Esophagus squamous epithelium (tissue), 5 donors: Measurements from ENCODE around the gene ARIH2. TPM values are rescaled to one million over a fixed set of nuclear protein-coding genes. Genes with fewer than 3 reads are reported as not detected.
A peak's percentile ranks its signal among the peaks of the same experiment; 100 is the strongest.

Experiments
- DNase-seq: peaks from one replicate; lab custom pipeline; 2025; lab: John Stamatoyannopoulos, UW
- H3K27ac ChIP-seq, 4 donors: fragments of 200-600 bp; sonication (generic); one replicate each; pipeline ENCODE4 v1.5.1; 2016 to 2019; ENCODE audit warnings: mild to moderate bottlenecking in 1 of 4
- H3K27me3 ChIP-seq, 4 donors: fragments of 200-600 bp; sonication (generic); 1 replicate in 3 of 4; 2 replicates in 1 of 4; pipeline versions ENCODE4 v1.5.1 to v1.6.0; 2017 to 2021; ENCODE audit warnings: antibody characterized with exemption in 1 of 4
- H3K36me3 ChIP-seq, 3 donors: fragments of 200-600 bp; sonication (generic); one replicate each; pipeline ENCODE4 v1.5.1; 2016 to 2019
- H3K4me1 ChIP-seq, 3 donors: fragments of 200-600 bp; sonication (generic); one replicate each; pipeline ENCODE4 v1.5.1; 2017 to 2019
- H3K4me3 ChIP-seq, 4 donors: fragments of 200-600 bp; sonication (generic); 1 replicate in 3 of 4; 2 replicates in 1 of 4; pipeline ENCODE4 v1.5.1; 2016 to 2019; ENCODE audit warnings: mild to moderate bottlenecking in 2 of 4, moderate library complexity in 1 of 4
- H3K9me3 ChIP-seq, 3 donors: fragments of 200-600 bp; sonication (generic); one replicate each; pipeline ENCODE4 v1.5.1; 2016 to 2019
- POLR2A ChIP-seq, 4 donors: fragments of 450-650 bp; IDR thresholded peaks; one replicate each; pipeline ENCODE4 v1.6.1; 2017; ENCODE audit warnings: antibody characterized with exemption in 4 of 4, mild to moderate bottlenecking in 4 of 4, moderate library complexity in 3 of 4
- WGBS, 2 donors: methylation state at CpG; one replicate each; pipeline ENCODE4 v1.1.5; 2018; 5-methylcytosine and 5-hydroxymethylcytosine counted together
- intact Hi-C: fragments of 100-400 bp; cut with DNase I; formaldehyde crosslinking; loops from one replicate; pipeline ENCODE4 v1.15.0; 2022
- total RNA-seq, 4 donors: library from RNA; depleted of rRNA; stranded (reverse); fragments of >200 nt; gene quantifications; one replicate each; pipeline ENCODE4 v1.1.0, GENCODE V29; 2016
- TF ChIP-seq, protein P1 (sequence below), 6 experiments: fragments of 450-650 bp in 4 of 6; fragments of 200-600 bp in 2 of 6; sonication (generic) in 2 of 6; IDR thresholded peaks; one replicate each; pipeline ENCODE4 v1.5.1; 2016 to 2019; ENCODE audit warnings: antibody characterized with exemption in 6 of 6, mild to moderate bottlenecking in 4 of 6, moderate library complexity in 4 of 6
- donor health status: DM: yes; HTN: yes; CAD: no.

ARIH2 gene
- total RNA-seq, 4 donors from 2014 or later: 54.0 to 74.2 (median 71.3) TPM

DNA sequence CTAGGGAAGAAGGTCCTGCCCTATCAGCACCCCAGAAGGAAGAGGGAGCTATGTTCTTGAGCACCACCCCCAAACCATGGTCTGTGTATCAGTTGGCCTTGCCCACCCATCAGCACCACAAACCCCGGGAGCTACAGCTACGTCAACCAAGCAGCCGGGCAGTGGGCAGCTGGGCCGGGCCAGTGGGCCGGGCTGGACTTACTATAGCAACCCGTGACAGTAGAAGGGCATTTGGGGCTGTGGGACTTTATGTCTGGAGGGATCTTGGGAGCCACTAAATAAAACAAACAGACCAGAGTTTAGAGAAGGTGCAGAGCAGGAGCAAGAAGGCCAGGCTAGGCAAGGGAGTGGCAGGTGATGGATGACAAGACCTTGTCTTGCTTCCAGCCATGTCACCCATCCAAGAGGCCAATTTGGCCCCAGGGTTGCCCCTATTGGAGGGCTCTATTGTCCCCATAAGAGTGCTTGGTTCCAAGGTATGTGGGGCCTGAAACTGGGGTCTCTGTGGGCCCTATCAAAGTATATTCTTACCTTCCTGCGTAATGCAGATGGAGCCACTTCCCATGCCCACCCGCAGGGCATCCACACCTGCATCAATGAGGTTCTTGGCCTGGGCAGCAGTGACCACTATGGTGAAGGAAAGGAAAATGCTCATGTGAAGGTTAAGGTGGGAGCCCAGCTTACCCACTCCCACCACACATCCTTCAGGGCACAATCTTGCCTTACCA lies 107.3 kb downstream of the ARIH2 start:
- Histone ChIP-seq H3K4me3 (no peak overlapping the region), H3K9me3 (no peaks in the 10 kb centered on the region), H3K27ac (peak overlapping the region in 1 of 4 donors; percentile 13), H3K27me3 (no peaks in the 10 kb centered on the region), H3K4me1 (peaks cover 24 to 76% (median 28%) of the 10 kb centered on the region in 3 donors), H3K36me3 (peaks cover 28 to 67% (median 36%) of the 10 kb centered on the region in 3 donors)
- DNase-seq: no peak
- WGBS, 2 donors: 70% methylated on average over 3 to 4 of the region's 8 CpGs
- intact Hi-C loops: loop anchor here (10.0 kb wide), 1 partner anchor 69 kb away; the partner anchor contains the start of gene QRICH1
- TF ChIP-seq POLR2A (IDR thresholded peaks at IDR 0.05): no peak
- TF ChIP-seq, protein P1, sequence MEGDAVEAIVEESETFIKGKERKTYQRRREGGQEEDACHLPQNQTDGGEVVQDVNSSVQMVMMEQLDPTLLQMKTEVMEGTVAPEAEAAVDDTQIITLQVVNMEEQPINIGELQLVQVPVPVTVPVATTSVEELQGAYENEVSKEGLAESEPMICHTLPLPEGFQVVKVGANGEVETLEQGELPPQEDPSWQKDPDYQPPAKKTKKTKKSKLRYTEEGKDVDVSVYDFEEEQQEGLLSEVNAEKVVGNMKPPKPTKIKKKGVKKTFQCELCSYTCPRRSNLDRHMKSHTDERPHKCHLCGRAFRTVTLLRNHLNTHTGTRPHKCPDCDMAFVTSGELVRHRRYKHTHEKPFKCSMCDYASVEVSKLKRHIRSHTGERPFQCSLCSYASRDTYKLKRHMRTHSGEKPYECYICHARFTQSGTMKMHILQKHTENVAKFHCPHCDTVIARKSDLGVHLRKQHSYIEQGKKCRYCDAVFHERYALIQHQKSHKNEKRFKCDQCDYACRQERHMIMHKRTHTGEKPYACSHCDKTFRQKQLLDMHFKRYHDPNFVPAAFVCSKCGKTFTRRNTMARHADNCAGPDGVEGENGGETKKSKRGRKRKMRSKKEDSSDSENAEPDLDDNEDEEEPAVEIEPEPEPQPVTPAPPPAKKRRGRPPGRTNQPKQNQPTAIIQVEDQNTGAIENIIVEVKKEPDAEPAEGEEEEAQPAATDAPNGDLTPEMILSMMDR (IDR thresholded peaks at IDR 0.05): no peak

GRCh38 chr3:49026536-49026935 lies 107.9 kb downstream of the ARIH2 start:
- no peak for TF ChIP-seq POLR2A (IDR thresholded peaks at IDR 0.05)
- TF ChIP-seq, protein P1 (IDR thresholded peaks at IDR 0.05): no peak
- Histone ChIP-seq H3K36me3 (peaks cover 28 to 73% (median 41%) of the 10 kb centered on the region in 3 donors), H3K27ac (no peak overlapping the region), H3K9me3 (no peaks in the 10 kb centered on the region), H3K4me1 (peaks cover 24 to 76% (median 28%) of the 10 kb centered on the region in 3 donors), H3K4me3 (no peak overlapping the region), H3K27me3 (no peaks in the 10 kb centered on the region)
- DNase-seq: no peak
- 67 to 96% methylated on average over 3 of the region's 3 CpGs for WGBS, 2 donors
- intact Hi-C loops: loop anchor here (10.0 kb wide), 1 partner anchor 68 kb away; the partner anchor contains the start of gene QRICH1

DNA sequence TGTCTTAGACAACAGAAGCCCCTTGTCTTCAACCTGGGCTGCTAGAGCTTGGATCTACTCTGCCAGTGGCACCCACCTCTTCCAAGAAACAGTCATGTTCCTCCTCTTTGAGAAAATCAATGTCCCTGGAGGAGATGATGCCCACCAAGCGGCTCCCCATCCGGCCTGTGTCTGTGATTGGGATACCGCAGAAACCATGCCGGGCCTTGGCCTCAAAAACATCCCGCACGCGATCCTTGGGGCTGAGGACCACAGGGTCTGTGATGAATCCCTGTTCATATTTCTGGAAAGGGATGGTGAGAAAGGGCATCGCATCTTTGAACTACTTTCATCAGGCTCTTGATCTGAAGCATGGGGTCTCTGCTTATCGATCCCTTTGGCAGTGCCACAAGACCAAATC lies 109.0 kb downstream of the ARIH2 start:
- no peak overlapping the region for H3K4me3 ChIP-seq
- 92 to 93% methylated on average over 7 to 9 of the region's 9 CpGs for WGBS, 2 donors
- peak overlapping the region in 3 of 4 donors; percentile 12 to 98 (median 94) for H3K27ac ChIP-seq
- H3K36me3 ChIP-seq: peaks cover 30 to 84% (median 45%) of the 10 kb centered on the region in 3 donors
- no peaks in the 10 kb centered on the region for H3K9me3 ChIP-seq
- intact Hi-C loops: loop anchor here (10.0 kb wide), 1 partner anchor 67 kb away; the partner anchor contains the start of gene QRICH1
- DNase-seq: no peak
- TF ChIP-seq, protein P1 (IDR thresholded peaks at IDR 0.05): no peak
- TF ChIP-seq POLR2A (IDR thresholded peaks at IDR 0.05): no peak
- H3K27me3 ChIP-seq: no peaks in the 10 kb centered on the region
- H3K4me1 ChIP-seq: peaks cover 21 to 71% (median 26%) of the 10 kb centered on the region in 3 donors

DNA sequence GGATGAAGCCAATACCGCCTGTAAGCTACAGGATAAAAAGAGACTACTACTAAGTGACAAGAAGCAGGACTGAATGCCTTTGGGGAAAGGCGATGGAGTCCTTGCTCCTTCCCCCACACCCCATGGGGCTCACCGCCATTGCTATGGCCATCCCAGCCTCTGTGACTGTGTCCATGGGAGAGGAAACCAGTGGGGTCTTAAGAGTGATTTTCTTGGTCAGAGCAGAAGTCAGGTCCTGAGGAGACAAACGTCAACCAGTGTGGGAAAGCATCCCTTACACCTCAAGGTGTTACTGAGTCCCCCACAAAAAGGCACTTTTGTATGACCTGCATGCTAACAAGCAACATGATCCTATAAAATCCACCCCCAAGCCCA lies 109.6 kb downstream of the ARIH2 start:
- Histone ChIP-seq H3K4me3 (peak overlapping the region; percentile 69 to 85 (median 76)), H3K27me3 (no peaks in the 10 kb centered on the region), H3K4me1 (peaks cover 14 to 65% (median 19%) of the 10 kb centered on the region in 3 donors), H3K9me3 (no peaks in the 10 kb centered on the region), H3K27ac (peak overlapping the region; percentile 94 to 98 (median 96)), H3K36me3 (peaks cover 36 to 84% (median 50%) of the 10 kb centered on the region in 3 donors)
- intact Hi-C loops: loop anchor here (10.0 kb wide), 1 partner anchor 67 kb away; the partner anchor contains the start of gene QRICH1
- 17 to 63% methylated on average over 1 to 4 of the region's 4 CpGs for WGBS, 2 donors
- DNase-seq: no peak
- TF ChIP-seq, protein P1 (IDR thresholded peaks at IDR 0.05): no peak
- TF ChIP-seq POLR2A (IDR thresholded peaks at IDR 0.05): no peak
